Measurements from ENCODE around the gene LAIR1. TPM values are rescaled to one million over a fixed set of nuclear protein-coding genes. Genes with fewer than 3 reads are reported as not detected.
"Not testable (repeated sequence)": the region's sequence is repeated elsewhere in the genome, so short reads cannot be mapped to it uniquely, and the experiment has no call there.

LAIR1 gene
- total RNA-seq, 1 experiment from 2014 or later, result not detected

- peak in 1 of 2 experiments; percentile 55 for TF ChIP-seq CTCF (IDR thresholded peaks at IDR 0.05; ENCODE audit: insufficient read depth in 1 of 2, low read depth in 1 of 2, low read length in 1 of 2, severe bottlenecking in 1 of 2, unreplicated experiment in 1 of 2)
- peak in 1 of 2 experiments; percentile 64 for DNase-seq
Measured at GRCh38 chr19:54359149-54359820, 5.4 kb downstream of the LAIR1 start.

GRCh38 chr19:54357381-54357780 lies 7.3 kb downstream of the LAIR1 start:
- Histone ChIP-seq H3K9me3 (no peaks in the 10 kb centered on the region), H3K36me3 (ENCODE audit: control insufficient read depth, insufficient read depth, low read length) (no peaks in the 10 kb centered on the region), H3K27me3 (replicated peaks; ENCODE audit: control insufficient read depth, insufficient read depth, low read length) (no peaks in the 10 kb centered on the region), H3K4me3 (ENCODE audit: low read depth, low read length) (no peak overlapping the region), H3K4me1 (no peaks in the 10 kb centered on the region)
- intact Hi-C loops (cut with micrococcal nuclease; ENCODE audit: unreplicated experiment), result no loop called here
- Mint-ChIP-seq H3K4me1 (ENCODE audit: low read depth, unreplicated experiment) (no peaks in the 10 kb centered on the region), H3K27ac (ENCODE audit: unreplicated experiment) (no peak overlapping the region), H3K36me3 (ENCODE audit: insufficient read depth, unreplicated experiment) (no peaks in the 10 kb centered on the region), H3K4me3 (ENCODE audit: unreplicated experiment) (no peak overlapping the region), H3K9me3 (ENCODE audit: unreplicated experiment) (no peaks in the 10 kb centered on the region), H3K27me3 (ENCODE audit: insufficient read depth, unreplicated experiment) (peaks cover 9% of the 10 kb centered on the region)
- POLR2A ChIA-PET, result no interaction called here
- no peak for TF ChIP-seq CTCF (IDR thresholded peaks at IDR 0.05; ENCODE audit: insufficient read depth in 1 of 2, low read depth in 1 of 2, low read length in 1 of 2, severe bottlenecking in 1 of 2, unreplicated experiment in 1 of 2)
- BruUV-seq (replicated peaks), result no TSS peak
- CTCF ChIA-PET, result no interaction called here
- no peak for DNase-seq

More at GRCh38 chr19:54359149-54359820, 5.4 kb downstream of the LAIR1 start:
- H3K9me3 ChIP-seq; H3K4me3 Mint-ChIP-seq (ENCODE audit: unreplicated experiment); H3K9me3 Mint-ChIP-seq (ENCODE audit: unreplicated experiment); H3K4me1 Mint-ChIP-seq (ENCODE audit: low read depth, unreplicated experiment); H3K27me3 ChIP-seq (replicated peaks; ENCODE audit: control insufficient read depth, insufficient read depth, low read length); H3K27ac Mint-ChIP-seq (ENCODE audit: unreplicated experiment); POLR2A ChIA-PET; H3K27me3 Mint-ChIP-seq (ENCODE audit: insufficient read depth, unreplicated experiment); H3K36me3 ChIP-seq (ENCODE audit: control insufficient read depth, insufficient read depth, low read length); intact Hi-C loops (cut with micrococcal nuclease; ENCODE audit: unreplicated experiment); H3K4me3 ChIP-seq (ENCODE audit: low read depth, low read length); H3K36me3 Mint-ChIP-seq (ENCODE audit: insufficient read depth, unreplicated experiment); CTCF ChIA-PET; H3K4me1 ChIP-seq; BruUV-seq (replicated peaks): not testable (repeated sequence)

- Histone ChIP-seq H3K27me3 (replicated peaks; ENCODE audit: control insufficient read depth, insufficient read depth, low read length) (no peaks in the 10 kb centered on the region), H3K4me1 (no peaks in the 10 kb centered on the region), H3K9me3 (no peaks in the 10 kb centered on the region), H3K4me3 (ENCODE audit: low read depth, low read length) (no peak overlapping the region), H3K36me3 (ENCODE audit: control insufficient read depth, insufficient read depth, low read length) (no peaks in the 10 kb centered on the region)
- Mint-ChIP-seq H3K4me1 (ENCODE audit: low read depth, unreplicated experiment) (no peaks in the 10 kb centered on the region), H3K27me3 (ENCODE audit: insufficient read depth, unreplicated experiment) (peaks cover 15% of the 10 kb centered on the region), H3K9me3 (ENCODE audit: unreplicated experiment) (no peaks in the 10 kb centered on the region), H3K36me3 (ENCODE audit: insufficient read depth, unreplicated experiment) (no peaks in the 10 kb centered on the region), H3K27ac (ENCODE audit: unreplicated experiment) (no peak overlapping the region), H3K4me3 (ENCODE audit: unreplicated experiment) (no peak overlapping the region)
- no peak for TF ChIP-seq CTCF (IDR thresholded peaks at IDR 0.05; ENCODE audit: insufficient read depth in 1 of 2, low read depth in 1 of 2, low read length in 1 of 2, severe bottlenecking in 1 of 2, unreplicated experiment in 1 of 2)
- no peak for DNase-seq
- CTCF ChIA-PET, result no interaction called here
- intact Hi-C loops (cut with micrococcal nuclease; ENCODE audit: unreplicated experiment), result no loop called here
- no TSS peak for BruUV-seq (replicated peaks)
- POLR2A ChIA-PET, result no interaction called here
Measured at GRCh38 chr19:54356444-54357056, 8.2 kb downstream of the LAIR1 start.
